HepG2 (cell line): ENCODE results near the gene PDHX. TPM values are rescaled to one million over a fixed set of nuclear protein-coding genes. Genes with fewer than 3 reads are reported as not detected.

Experiments
- ATAC-seq: fragments of 200-7000 bp; cut with Tn5 transposase; 3 replicates; pipeline ENCODE4 v1.9.1; 2020; ENCODE audit warnings: mild to moderate bottlenecking, moderate library complexity
- BruUV-seq: library from RNA; stranded (reverse); fragments of 400-500 nt; replicated peaks from 2 replicates; lab custom pipeline; 2021; lab: Mats Ljungman, UMichigan
- CTCF ChIA-PET: fragments of 300-600 bp; formaldehyde crosslinking; extraction: SDS; loops from one replicate; lab custom pipeline; 2021; ENCODE audit warnings: low total read pairs, inconsistent platforms, low intra/inter-chr PET ratio; lab: Yijun Ruan, JAX
- POLR2A ChIA-PET: fragments of 350-600 bp; sonication (Branson Sonifier 250); formaldehyde crosslinking; loops from one replicate; lab custom pipeline; 2020; ENCODE audit warnings: antibody characterized with exemption, inconsistent platforms; lab: Yijun Ruan, JAX
- DNase-seq: peaks from one replicate; pipeline ENCODE4 v3.0.0-alpha.2; 2015; ENCODE audit warnings: low spot score
- FAIRE-seq: peaks from 3 replicates; lab custom pipeline; 2011; peaks lifted over from hg19 to GRCh38; lab: Jason Lieb, UNC
- H2AFZ ChIP-seq: one replicate; pipeline ENCODE4 v1.6.1; 2011; ENCODE audit warnings: low read length, inconsistent platforms
- H3K27ac ChIP-seq: fragments of 300-600 bp; 3 replicates; pipeline ENCODE4 v1.8.0; 2011; ENCODE audit warnings: mixed run types, mild to moderate bottlenecking, mixed read lengths, low read length, inconsistent platforms; ENCODE audit not compliant: insufficient read depth; ENCODE audit errors: extremely low read length
- H3K27me3 ChIP-seq, 2 experiments: fragments of 200-600 bp in 1 of 2; 2 replicates in 1 of 2; 3 replicates in 1 of 2; pipeline versions ENCODE4 v1.6.0 to v1.8.0; 2011; ENCODE audit warnings: low read length in 2 of 2, mild to moderate bottlenecking in 2 of 2, moderate library complexity in 2 of 2, inconsistent platforms in 1 of 2; ENCODE audit not compliant: insufficient read depth in 2 of 2, control insufficient read depth in 1 of 2
- H3K36me3 ChIP-seq, 2 experiments: fragments of 200-600 bp in 1 of 2; replicated peaks in 1 of 2; 2 replicates in 1 of 2; 3 replicates in 1 of 2; pipeline versions ENCODE4 v1.5.1 to v1.8.0; 2011; ENCODE audit warnings: low read length in 2 of 2, inconsistent platforms in 1 of 2; ENCODE audit not compliant: insufficient read depth in 2 of 2, control insufficient read depth in 1 of 2
- H3K4me1 ChIP-seq: 2 replicates; pipeline ENCODE4 v1.5.1; 2012; ENCODE audit warnings: low read length, inconsistent platforms; ENCODE audit not compliant: insufficient read depth
- H3K4me2 ChIP-seq: 2 replicates; pipeline ENCODE4 v1.6.0; 2011; ENCODE audit warnings: low read depth, low read length, inconsistent platforms
- H3K4me3 ChIP-seq, 3 experiments: fragments of 200-600 bp in 1 of 3; sonication (generic), shearing (Covaris generic) in 1 of 3; replicated peaks in 1 of 3; 2 replicates each; pipeline ENCODE4 v1.5.1; 2011 to 2016; ENCODE audit warnings: low read length in 3 of 3, inconsistent platforms in 2 of 3, low read depth in 2 of 3, mild to moderate bottlenecking in 2 of 3, control low read depth in 1 of 3, mixed read lengths in 1 of 3; ENCODE audit not compliant: insufficient read depth in 1 of 3
- H3K79me2 ChIP-seq: one replicate; pipeline ENCODE4 v1.6.1; 2011; ENCODE audit warnings: low read length, inconsistent platforms; ENCODE audit not compliant: insufficient read depth
- H3K9ac ChIP-seq: 2 replicates; pipeline ENCODE4 v1.6.0; 2011; ENCODE audit warnings: mild to moderate bottlenecking, low read depth, low read length, inconsistent platforms; ENCODE audit not compliant: insufficient read depth
- H3K9me3 ChIP-seq: 2 replicates; pipeline ENCODE4 v1.5.1; 2012; ENCODE audit warnings: mild to moderate bottlenecking, low read length
- H4K20me1 ChIP-seq: 2 replicates; pipeline ENCODE4 v1.6.0; 2011; ENCODE audit warnings: inconsistent platforms, mild to moderate bottlenecking, low read length, moderate library complexity; ENCODE audit not compliant: insufficient read depth
- BRD4 ChIP-seq: sonication (generic); formaldehyde crosslinking; IDR thresholded peaks from 2 replicates; pipeline ENCODE4 v1.4.0; 2020; ENCODE audit warnings: missing genetic modification reagents
- GTF2F1 ChIP-seq: fragments of 150-350 bp; IDR thresholded peaks from 2 replicates; pipeline ENCODE4 v1.6.1; 2014; ENCODE audit warnings: low read length
- GTF3A ChIP-seq: sonication (generic); formaldehyde crosslinking; conservative IDR thresholded peaks from 2 replicates; pipeline ENCODE4 v1.4.0; 2020; ENCODE audit warnings: mild to moderate bottlenecking, missing genetic modification reagents
- NR2F6 ChIP-seq, 2 experiments: IDR thresholded peaks; 2 replicates each; pipeline ENCODE4 v1.6.1; 2016; ENCODE audit warnings: antibody characterized with exemption in 1 of 2, mild to moderate bottlenecking in 1 of 2
- SMARCE1 ChIP-seq: fragments of 450-650 bp; IDR thresholded peaks from 2 replicates; pipeline ENCODE4 v1.6.1; 2017; ENCODE audit warnings: borderline replicate concordance
- SNAI1 ChIP-seq: sonication (generic); formaldehyde crosslinking; IDR thresholded peaks from 2 replicates; pipeline ENCODE4 v1.5.0; 2020; ENCODE audit warnings: mild to moderate bottlenecking, missing genetic modification reagents, borderline replicate concordance
- TGIF2 ChIP-seq: IDR thresholded peaks from 2 replicates; pipeline ENCODE4 v1.6.1; 2016; ENCODE audit warnings: control low read depth, missing compliant biosample characterization
- ZNF143 ChIP-seq: sonication (generic); formaldehyde crosslinking; IDR thresholded peaks from 2 replicates; pipeline ENCODE4 v1.4.0; 2020; ENCODE audit warnings: missing genetic modification reagents
- ZNF605 ChIP-seq: sonication (generic); formaldehyde crosslinking; IDR thresholded peaks from 2 replicates; pipeline ENCODE4 v1.8.0; 2022; ENCODE audit warnings: mild to moderate bottlenecking, missing genetic modification reagents
- ZNF782 ChIP-seq: sonication (generic); formaldehyde crosslinking; IDR thresholded peaks from 2 replicates; pipeline ENCODE4 v1.4.0; 2020; ENCODE audit warnings: missing genetic modification reagents, mild to moderate bottlenecking, borderline replicate concordance
- WGBS: methylation state at CpG from one replicate; pipeline ENCODE4 v1.1.6; 2017; ENCODE audit warnings: low lambda C conversion rate; 5-methylcytosine and 5-hydroxymethylcytosine counted together
- in situ Hi-C: cut with HindIII; loops from 2 replicates; pipeline ENCODE4 v1.10.0; 2017; ENCODE audit warnings: low pct_unique_long_range_greater_than_20kb; ENCODE audit not compliant: extremely low pct_ligation_motif_present
- intact Hi-C: fragments of 100-400 bp; cut with micrococcal nuclease; formaldehyde crosslinking; loops from one replicate; pipeline ENCODE4 v1.10.0; 2022; ENCODE audit not compliant: unreplicated experiment
- polyA plus RNA-seq, 8 experiments: library from polyadenylated mRNA; depleted of rRNA in 3 of 8; stranded (reverse) in 7 of 8; unstranded in 1 of 8; fragments of >200 nt; fragmentation: Illumina TruSeq in 4 of 8; extraction: Trizol in 4 of 8; gene quantifications; 2 replicates each; pipeline versions ENCODE4 v1.2.1 to v1.2.3, GENCODE V29; 2011 to 2016; ENCODE audit warnings: low read depth in 4 of 8, missing spikeins in 1 of 8, mixed read lengths in 1 of 8; ENCODE audit not compliant: insufficient read depth in 1 of 8
- total RNA-seq, 5 experiments: library from RNA; depleted of rRNA; stranded (reverse); fragments of >200 nt; fragmentation: Illumina TruSeq; extraction: Trizol; gene quantifications; 2 replicates each; pipeline ENCODE4 v1.2.3, GENCODE V29; 2016; ENCODE audit warnings: low read depth in 1 of 5
- TF ChIP-seq, protein P1 (sequence below): IDR thresholded peaks from 2 replicates; pipeline ENCODE4 v1.6.1; 2016; ENCODE audit warnings: low read depth, missing genetic modification reagents, missing compliant biosample characterization
- TF ChIP-seq, protein P2 (sequence below): sonication (generic); formaldehyde crosslinking; IDR thresholded peaks from 2 replicates; pipeline ENCODE4 v1.8.0; 2023; ENCODE audit warnings: mild to moderate bottlenecking, missing genetic modification reagents
- TF ChIP-seq, protein P3 (sequence below): sonication (generic); formaldehyde crosslinking; IDR thresholded peaks from 2 replicates; pipeline ENCODE4 v1.4.0; 2020; ENCODE audit warnings: missing genetic modification reagents

Gene PDHX
- total and polyA plus RNA-seq, 2 of the 13 experiments (the other 11 are each of a cell fraction or from before 2014, with no cell fraction given): 41.0 to 73.8 TPM

DNA sequence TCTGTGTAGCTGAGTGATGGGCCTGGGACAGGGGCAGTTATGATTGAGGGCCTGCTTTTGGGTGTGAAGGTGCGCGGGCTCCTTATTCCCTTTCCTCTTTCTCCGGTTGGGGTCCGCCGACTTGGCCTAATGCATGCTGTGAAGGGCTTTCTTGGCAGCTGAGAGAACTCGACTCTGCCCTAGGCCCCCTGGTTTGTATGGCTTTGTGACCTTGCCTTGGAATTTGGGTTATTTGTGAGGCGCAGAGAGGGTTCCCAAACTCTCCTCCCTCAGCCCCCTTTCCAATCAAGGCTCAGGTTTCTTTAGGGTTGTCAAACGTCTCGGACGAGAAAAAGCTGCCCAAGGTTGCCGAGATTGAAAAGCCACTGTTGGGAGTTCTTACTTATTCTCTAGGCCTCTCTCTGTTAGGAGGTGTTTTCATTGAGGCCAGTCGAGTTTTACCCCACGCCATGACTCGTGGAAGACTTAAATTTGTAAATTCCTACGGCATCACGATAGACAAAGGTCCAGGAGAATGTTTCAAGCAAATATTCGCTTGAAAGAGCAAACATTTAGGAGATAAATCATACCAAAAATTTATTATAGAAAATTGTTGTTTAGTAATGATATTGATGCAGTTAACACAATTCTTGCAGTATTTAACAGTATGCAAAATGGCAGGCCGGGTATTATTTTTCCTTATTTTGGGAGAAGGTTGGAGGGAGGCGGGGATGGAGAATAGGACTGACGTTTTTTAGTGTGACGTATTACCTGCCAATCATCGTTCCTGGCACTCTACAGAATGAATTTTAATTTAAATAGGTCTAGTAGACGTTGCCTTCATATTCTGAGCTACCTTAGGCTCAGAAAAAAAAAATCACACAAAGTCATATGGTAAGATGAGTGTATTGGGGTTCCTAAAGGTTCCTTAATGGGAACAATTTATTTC, 689 bp downstream of the PDHX start:
- peaks cover 62% of the 10 kb centered on the region for H3K79me2 ChIP-seq
- POLR2A ChIA-PET: interaction anchor here (1.5 to 4.3 kb wide), 7 partner anchors 9 to 812 kb away, joined by 4 to 46 read pairs (median 9); partner anchors contain the start of gene NAT10
- ATAC-seq (peak; percentile 41), FAIRE-seq (no peak), DNase-seq (no peak)
- peaks cover 2 to 12% of the 10 kb centered on the region in 2 experiments; a peak in 2 of 5 replicates for H3K36me3 ChIP-seq
- peak overlapping the region; percentile 99 for H3K27ac ChIP-seq
- in situ Hi-C loops (loop anchor here (25.0 kb wide), 1 partner anchor 755 kb away; no protein-coding TSS in a partner anchor), intact Hi-C loops (no loop called here)
- H3K4me1 ChIP-seq: peaks cover 55% of the 10 kb centered on the region
- WGBS: under 1% methylated on average over 23 of the region's 23 CpGs
- peak overlapping the region; percentile 98 for H3K9ac ChIP-seq
- H3K4me2 ChIP-seq: peak overlapping the region; percentile 84
- no peaks in the 10 kb centered on the region; a peak in 1 of 5 replicates for H3K27me3 ChIP-seq
- no peaks in the 10 kb centered on the region for H3K9me3 ChIP-seq
- H4K20me1 ChIP-seq: 0 out of 2 replicates have a peak, but pooled peaks cover 7% of the 10 kb centered on the region
- CTCF ChIA-PET: no interaction called here
- no peak overlapping the region for H2AFZ ChIP-seq
- BruUV-seq: TSS peak; percentile 69
- peak overlapping the region; percentile 89 to 100 (median 98) for H3K4me3 ChIP-seq
- TF ChIP-seq NR2F6 (IDR thresholded peaks at IDR 0.05) (no peak), NR2F6 (CRISPR knock-in tag; IDR thresholded peaks at IDR 0.05) (no peak), GTF2F1 (no peak), SNAI1 (CRISPR knock-in tag) (no peak), TGIF2 (no peak), ZNF143 (CRISPR knock-in tag) (no peak), ZNF605 (no peak), SMARCE1 (no peak), GTF3A (CRISPR knock-in tag) (no peak), BRD4 (CRISPR knock-in tag) (no peak), ZNF782 (CRISPR knock-in tag) (no peak)
- TF ChIP-seq, protein P1, sequence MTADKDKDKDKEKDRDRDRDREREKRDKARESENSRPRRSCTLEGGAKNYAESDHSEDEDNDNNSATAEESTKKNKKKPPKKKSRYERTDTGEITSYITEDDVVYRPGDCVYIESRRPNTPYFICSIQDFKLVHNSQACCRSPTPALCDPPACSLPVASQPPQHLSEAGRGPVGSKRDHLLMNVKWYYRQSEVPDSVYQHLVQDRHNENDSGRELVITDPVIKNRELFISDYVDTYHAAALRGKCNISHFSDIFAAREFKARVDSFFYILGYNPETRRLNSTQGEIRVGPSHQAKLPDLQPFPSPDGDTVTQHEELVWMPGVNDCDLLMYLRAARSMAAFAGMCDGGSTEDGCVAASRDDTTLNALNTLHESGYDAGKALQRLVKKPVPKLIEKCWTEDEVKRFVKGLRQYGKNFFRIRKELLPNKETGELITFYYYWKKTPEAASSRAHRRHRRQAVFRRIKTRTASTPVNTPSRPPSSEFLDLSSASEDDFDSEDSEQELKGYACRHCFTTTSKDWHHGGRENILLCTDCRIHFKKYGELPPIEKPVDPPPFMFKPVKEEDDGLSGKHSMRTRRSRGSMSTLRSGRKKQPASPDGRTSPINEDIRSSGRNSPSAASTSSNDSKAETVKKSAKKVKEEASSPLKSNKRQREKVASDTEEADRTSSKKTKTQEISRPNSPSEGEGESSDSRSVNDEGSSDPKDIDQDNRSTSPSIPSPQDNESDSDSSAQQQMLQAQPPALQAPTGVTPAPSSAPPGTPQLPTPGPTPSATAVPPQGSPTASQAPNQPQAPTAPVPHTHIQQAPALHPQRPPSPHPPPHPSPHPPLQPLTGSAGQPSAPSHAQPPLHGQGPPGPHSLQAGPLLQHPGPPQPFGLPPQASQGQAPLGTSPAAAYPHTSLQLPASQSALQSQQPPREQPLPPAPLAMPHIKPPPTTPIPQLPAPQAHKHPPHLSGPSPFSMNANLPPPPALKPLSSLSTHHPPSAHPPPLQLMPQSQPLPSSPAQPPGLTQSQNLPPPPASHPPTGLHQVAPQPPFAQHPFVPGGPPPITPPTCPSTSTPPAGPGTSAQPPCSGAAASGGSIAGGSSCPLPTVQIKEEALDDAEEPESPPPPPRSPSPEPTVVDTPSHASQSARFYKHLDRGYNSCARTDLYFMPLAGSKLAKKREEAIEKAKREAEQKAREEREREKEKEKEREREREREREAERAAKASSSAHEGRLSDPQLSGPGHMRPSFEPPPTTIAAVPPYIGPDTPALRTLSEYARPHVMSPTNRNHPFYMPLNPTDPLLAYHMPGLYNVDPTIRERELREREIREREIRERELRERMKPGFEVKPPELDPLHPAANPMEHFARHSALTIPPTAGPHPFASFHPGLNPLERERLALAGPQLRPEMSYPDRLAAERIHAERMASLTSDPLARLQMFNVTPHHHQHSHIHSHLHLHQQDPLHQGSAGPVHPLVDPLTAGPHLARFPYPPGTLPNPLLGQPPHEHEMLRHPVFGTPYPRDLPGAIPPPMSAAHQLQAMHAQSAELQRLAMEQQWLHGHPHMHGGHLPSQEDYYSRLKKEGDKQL: no peak
- TF ChIP-seq, protein P2, sequence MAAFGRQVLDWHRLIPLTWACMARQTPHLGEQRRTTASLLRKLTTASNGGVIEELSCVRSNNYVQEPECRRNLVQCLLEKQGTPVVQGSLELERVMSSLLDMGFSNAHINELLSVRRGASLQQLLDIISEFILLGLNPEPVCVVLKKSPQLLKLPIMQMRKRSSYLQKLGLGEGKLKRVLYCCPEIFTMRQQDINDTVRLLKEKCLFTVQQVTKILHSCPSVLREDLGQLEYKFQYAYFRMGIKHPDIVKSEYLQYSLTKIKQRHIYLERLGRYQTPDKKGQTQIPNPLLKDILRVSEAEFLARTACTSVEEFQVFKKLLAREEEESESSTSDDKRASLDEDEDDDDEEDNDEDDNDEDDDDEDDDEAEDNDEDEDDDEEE (CRISPR knock-in tag): peak; percentile 85
- TF ChIP-seq, protein P3, sequence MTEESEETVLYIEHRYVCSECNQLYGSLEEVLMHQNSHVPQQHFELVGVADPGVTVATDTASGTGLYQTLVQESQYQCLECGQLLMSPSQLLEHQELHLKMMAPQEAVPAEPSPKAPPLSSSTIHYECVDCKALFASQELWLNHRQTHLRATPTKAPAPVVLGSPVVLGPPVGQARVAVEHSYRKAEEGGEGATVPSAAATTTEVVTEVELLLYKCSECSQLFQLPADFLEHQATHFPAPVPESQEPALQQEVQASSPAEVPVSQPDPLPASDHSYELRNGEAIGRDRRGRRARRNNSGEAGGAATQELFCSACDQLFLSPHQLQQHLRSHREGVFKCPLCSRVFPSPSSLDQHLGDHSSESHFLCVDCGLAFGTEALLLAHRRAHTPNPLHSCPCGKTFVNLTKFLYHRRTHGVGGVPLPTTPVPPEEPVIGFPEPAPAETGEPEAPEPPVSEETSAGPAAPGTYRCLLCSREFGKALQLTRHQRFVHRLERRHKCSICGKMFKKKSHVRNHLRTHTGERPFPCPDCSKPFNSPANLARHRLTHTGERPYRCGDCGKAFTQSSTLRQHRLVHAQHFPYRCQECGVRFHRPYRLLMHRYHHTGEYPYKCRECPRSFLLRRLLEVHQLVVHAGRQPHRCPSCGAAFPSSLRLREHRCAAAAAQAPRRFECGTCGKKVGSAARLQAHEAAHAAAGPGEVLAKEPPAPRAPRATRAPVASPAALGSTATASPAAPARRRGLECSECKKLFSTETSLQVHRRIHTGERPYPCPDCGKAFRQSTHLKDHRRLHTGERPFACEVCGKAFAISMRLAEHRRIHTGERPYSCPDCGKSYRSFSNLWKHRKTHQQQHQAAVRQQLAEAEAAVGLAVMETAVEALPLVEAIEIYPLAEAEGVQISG (CRISPR knock-in tag): no peak
